Measurements from ENCODE around the gene ZCCHC24. TPM values are rescaled to one million over a fixed set of nuclear protein-coding genes. Genes with fewer than 3 reads are reported as not detected.
A peak's percentile ranks its signal among the peaks of the same experiment; 100 is the strongest.

The ZCCHC24 gene
- total and polyA plus RNA-seq, 2 experiments from 2014 or later = 58.0 to 65.4 TPM

- H3K4me1 ChIP-seq (ENCODE audit: low read depth) = peaks cover 8% of the 10 kb centered on the region
- no peak overlapping the region for H3K4me3 ChIP-seq
- peak overlapping the region; percentile 6 for H3K27ac ChIP-seq
- no peaks in the 10 kb centered on the region for H3K9me3 ChIP-seq (ENCODE audit: low read depth)
- DNase-seq (ENCODE audit: low read depth in 1 of 2, low spot score in 1 of 2) = peak in 1 of 2 donors; percentile 88
- H3K27me3 ChIP-seq = no peaks in the 10 kb centered on the region
- H3K36me3 ChIP-seq = no peaks in the 10 kb centered on the region
- TF ChIP-seq, protein P1, sequence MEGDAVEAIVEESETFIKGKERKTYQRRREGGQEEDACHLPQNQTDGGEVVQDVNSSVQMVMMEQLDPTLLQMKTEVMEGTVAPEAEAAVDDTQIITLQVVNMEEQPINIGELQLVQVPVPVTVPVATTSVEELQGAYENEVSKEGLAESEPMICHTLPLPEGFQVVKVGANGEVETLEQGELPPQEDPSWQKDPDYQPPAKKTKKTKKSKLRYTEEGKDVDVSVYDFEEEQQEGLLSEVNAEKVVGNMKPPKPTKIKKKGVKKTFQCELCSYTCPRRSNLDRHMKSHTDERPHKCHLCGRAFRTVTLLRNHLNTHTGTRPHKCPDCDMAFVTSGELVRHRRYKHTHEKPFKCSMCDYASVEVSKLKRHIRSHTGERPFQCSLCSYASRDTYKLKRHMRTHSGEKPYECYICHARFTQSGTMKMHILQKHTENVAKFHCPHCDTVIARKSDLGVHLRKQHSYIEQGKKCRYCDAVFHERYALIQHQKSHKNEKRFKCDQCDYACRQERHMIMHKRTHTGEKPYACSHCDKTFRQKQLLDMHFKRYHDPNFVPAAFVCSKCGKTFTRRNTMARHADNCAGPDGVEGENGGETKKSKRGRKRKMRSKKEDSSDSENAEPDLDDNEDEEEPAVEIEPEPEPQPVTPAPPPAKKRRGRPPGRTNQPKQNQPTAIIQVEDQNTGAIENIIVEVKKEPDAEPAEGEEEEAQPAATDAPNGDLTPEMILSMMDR (IDR thresholded peaks at IDR 0.05; ENCODE audit: low read depth, low read length) = no peak
These were observed 65.1 kb downstream of the ZCCHC24 start for GRCh38 chr10:79380125-79380945.

GRCh38 chr10:79379512-79380124, 65.8 kb downstream of the ZCCHC24 start:
- no peak overlapping the region for H3K4me3 ChIP-seq

DNA sequence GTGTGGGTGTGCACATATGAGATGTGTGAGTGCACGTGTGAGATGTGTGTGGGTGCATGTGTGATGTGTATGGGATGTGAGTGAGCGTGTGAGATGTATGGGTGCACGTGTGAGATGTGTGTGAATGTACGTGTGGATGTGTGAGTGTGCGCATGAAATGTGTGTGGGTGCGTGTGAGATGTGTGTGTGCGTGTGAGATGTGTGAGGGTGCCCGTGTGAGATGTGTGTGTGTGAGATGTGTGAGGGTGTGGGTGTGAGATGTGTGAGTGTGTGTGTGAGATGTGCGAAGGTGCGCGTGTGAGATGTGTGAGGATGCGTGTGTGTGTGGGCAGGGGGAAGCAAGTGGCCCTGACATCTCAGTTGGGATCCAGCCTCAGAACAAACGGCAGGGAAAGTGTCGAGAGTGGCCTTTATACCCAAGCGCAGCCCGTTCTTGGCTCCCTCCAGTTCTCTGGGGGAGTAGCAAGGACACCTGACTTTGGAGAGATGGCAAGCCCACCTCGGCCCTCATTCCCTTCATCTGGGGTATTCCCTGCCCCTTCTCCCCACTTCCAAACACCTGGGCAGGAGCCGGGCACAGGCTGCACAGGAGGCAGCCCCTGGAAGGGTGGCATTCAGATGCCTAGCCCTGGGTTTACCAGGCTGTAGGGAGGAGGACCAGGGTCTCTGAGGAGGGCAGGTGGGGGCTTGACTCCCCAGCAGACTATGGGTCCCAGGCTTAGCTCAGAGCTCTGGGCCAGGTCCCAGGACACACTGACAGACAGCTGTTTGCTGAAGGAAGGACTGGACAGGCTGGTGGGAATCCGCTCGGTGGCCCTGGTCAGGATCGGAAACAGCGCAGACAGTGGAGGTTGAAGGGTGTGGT, 66.5 kb downstream of the ZCCHC24 start:
- Histone ChIP-seq H3K36me3 (no peaks in the 10 kb centered on the region), H3K9me3 (ENCODE audit: low read depth) (no peaks in the 10 kb centered on the region), H3K27ac (peak overlapping the region; percentile 6), H3K4me3 (no peak overlapping the region), H3K4me1 (ENCODE audit: low read depth) (peaks cover 8% of the 10 kb centered on the region), H3K27me3 (no peaks in the 10 kb centered on the region)
- TF ChIP-seq, protein P1 (IDR thresholded peaks at IDR 0.05; ENCODE audit: low read depth, low read length) = no peak
- no peak for DNase-seq (ENCODE audit: low read depth in 1 of 2, low spot score in 1 of 2)

More at GRCh38 chr10:79379512-79380124, 65.8 kb downstream of the ZCCHC24 start:
- H3K27ac ChIP-seq = peak overlapping the region; percentile 6
- no peaks in the 10 kb centered on the region for H3K9me3 ChIP-seq (ENCODE audit: low read depth)
- peak; percentile 28 to 62 for DNase-seq (ENCODE audit: low read depth in 1 of 2, low spot score in 1 of 2)
- no peaks in the 10 kb centered on the region for H3K27me3 ChIP-seq
- no peaks in the 10 kb centered on the region for H3K36me3 ChIP-seq
- TF ChIP-seq, protein P1 (IDR thresholded peaks at IDR 0.05; ENCODE audit: low read depth, low read length) = no peak
- H3K4me1 ChIP-seq (ENCODE audit: low read depth) = peaks cover 8% of the 10 kb centered on the region

- no peaks in the 10 kb centered on the region for H3K27me3 ChIP-seq
- peaks cover 8% of the 10 kb centered on the region for H3K4me1 ChIP-seq (ENCODE audit: low read depth)
- no peak overlapping the region for H3K4me3 ChIP-seq
- no peaks in the 10 kb centered on the region for H3K9me3 ChIP-seq (ENCODE audit: low read depth)
- no peak for DNase-seq (ENCODE audit: low read depth in 1 of 2, low spot score in 1 of 2)
- H3K27ac ChIP-seq = no peak overlapping the region
- TF ChIP-seq, protein P1 (IDR thresholded peaks at IDR 0.05; ENCODE audit: low read depth, low read length) = no peak
- H3K36me3 ChIP-seq = no peaks in the 10 kb centered on the region
These were observed 67.1 kb downstream of the ZCCHC24 start for GRCh38 chr10:79378383-79378646.

DNA sequence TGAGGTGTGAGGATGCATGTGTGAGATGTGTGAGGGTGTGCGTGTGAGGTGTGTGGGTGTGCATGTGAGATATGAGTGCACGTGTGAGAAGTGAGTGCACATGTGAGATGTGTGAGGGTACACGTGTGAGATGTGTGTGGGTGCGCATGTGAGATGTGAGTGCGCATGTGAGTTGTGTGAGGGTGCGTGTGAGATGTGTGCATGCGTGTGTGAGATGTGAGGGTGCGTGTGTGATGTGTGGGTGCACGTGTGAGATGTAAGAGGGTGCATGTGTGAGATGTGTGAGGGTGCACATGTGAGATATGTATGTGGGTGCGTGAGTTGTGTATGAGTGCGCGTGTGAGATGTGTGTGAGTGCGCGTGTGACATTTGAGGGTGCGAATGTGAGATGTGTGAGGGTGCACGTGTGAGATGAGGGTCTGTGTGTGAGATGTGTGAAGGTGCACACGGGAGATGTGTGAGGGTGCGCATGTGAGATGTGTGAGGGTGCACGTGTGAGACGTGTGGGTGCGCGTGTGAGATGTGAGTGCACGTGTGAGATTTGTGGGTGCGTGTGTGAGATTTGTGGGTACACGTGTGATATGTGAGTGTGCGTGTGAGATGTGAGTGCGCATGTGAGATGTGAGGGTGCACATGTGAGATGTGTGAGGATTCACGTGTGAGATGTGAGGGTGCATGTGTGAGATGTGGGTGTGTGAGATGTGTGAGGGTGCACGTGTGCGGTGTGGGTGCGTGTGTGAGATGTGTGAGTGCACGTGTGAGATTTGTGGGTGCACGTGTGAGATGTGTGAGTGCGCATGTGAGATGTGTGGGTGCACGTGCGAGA, 67.7 kb downstream of the ZCCHC24 start:
- no peaks in the 10 kb centered on the region for H3K27me3 ChIP-seq
- no peaks in the 10 kb centered on the region for H3K36me3 ChIP-seq
- H3K4me3 ChIP-seq = no peak overlapping the region
- no peak for DNase-seq (ENCODE audit: low read depth in 1 of 2, low spot score in 1 of 2)
- no peaks in the 10 kb centered on the region for H3K9me3 ChIP-seq (ENCODE audit: low read depth)
- H3K27ac ChIP-seq = no peak overlapping the region
- TF ChIP-seq, protein P1 (IDR thresholded peaks at IDR 0.05; ENCODE audit: low read depth, low read length) = no peak
- H3K4me1 ChIP-seq (ENCODE audit: low read depth) = peaks cover 8% of the 10 kb centered on the region

All from cardiac muscle cell (in vitro differentiated cells and primary cell).